GM18873 (cell line): ENCODE data around the gene SF1.
"Not testable (repeated sequence)": the region's sequence is repeated elsewhere in the genome, so short reads cannot be mapped to it uniquely, and the experiment has no call there.

Source experiments
- ATAC-seq: cut with Tn5 transposase; IDR thresholded peaks from one replicate; pipeline ENCODE4 v1.9.1; 2021; ENCODE audit warnings: mild to moderate bottlenecking, moderate library complexity, moderate number of reproducible peaks; ENCODE audit not compliant: unreplicated experiment, low FRiP score

Gene SF1

DNA sequence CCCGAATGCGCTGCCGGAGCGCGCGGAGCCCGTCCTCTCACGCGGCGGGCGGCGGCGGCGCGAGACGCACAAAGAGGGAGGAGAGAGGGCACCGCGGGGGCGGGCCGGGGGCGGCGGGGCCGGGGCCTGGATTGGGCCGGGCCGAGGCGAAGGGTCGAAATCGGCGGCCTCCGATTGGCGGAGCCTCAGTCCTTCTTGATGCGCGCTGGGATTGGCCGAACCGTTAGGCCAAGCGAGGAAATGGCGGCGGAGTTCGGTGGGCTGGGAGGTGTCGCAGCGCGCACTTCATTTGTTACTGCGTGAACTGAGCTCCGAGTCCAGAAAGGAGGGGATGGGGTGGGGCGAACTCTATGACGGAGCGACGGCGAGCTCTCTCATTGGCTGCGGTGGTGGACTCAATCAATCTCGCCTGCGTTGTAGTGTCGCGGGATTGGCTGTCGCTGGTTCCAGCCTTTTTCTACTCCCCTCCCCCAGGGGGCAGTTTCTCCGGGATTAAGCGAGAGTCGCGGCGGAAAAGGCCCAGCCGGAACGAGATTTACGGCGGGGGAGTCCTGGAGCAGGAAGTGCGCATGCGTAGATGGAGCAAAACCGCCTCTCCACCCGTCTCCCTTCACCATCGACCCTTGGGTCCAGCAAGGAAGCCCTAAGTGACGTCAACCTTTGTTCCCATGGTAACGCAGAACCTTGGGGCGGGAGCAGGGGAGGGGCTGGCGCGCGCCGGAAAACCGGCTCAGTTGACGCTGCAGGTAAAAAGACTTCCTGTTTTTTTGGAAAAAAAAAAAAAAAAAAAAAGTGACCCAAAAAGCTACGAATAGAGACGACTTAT is at the start of gene SF1:
SF1 (minus strand) TSS at position 70 of the 826 bp plus-strand sequence. CDS start 150 bp downstream, outside the sequence.
- peak; percentile 80 for ATAC-seq

DNA sequence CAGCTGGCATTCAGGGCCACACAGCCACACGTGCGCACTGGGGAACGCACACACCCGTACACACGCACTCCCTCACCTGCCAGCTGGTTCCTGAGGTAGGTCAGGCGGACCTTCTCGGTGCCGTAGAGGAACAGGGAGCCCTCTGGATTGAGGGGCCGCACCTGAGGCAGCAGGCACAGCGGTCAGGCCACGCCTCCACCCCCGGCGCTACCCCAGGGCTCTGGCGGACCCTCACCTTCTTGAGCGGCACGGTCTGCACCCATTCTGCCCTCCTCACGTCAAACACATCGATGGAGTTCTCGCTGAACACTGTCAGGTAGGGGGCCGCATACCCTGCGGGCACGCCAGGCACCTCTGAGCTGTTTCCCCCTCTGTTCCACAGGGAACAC is 49.1 kb upstream of the SF1 start:
- ATAC-seq: no peak

DNA sequence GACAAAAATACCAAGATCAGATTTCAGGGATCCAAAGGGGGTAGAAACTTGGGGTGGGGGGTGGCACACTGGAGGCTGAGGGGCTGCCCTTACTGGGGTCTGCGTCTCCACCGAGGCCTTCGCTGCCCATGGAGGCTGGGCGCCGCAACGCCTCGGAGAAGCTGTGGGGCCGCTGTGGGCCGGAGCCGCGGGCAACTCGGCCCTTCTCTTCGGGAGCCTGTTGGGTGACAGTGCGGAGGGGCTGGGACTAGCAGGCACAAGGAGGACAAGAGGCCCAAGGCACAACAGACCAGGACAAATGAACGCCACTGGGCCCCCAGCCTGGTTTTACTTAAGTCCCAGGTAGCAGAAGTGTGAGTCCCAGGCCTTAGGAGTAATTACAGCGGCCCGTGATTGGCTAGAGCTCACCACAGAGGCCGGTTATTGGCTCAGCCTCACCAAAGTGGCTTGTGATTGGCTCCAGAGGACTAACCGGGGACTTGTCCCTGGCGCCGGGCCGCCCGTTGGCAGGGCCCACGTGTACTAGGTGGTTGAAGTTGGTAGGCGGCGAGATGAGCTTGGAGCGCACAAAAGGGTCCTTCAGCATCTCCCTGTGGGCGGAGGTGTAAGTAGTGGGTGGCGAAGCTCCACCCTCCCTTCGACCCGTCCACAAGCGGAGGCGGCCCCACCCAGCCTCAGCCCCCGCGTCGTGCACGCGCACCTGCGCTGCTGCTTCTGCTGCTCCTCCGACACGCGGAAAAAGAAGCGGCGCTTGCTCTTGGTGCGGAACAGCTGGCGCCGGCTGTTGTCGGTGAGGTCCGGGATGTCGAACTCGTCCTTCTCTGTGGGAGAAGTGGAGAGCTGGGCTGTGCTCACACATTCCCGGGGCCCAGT is 48.5 kb upstream of the SF1 start:
- no peak for ATAC-seq

- no peak for ATAC-seq
These were observed 47.7 kb upstream of the SF1 start for GRCh38 chr11:64826062-64826461.

- no peak for ATAC-seq
These were observed 45.3 kb upstream of the SF1 start for GRCh38 chr11:64823568-64824119.

GRCh38 chr11:64817476-64817875 is 39.1 kb upstream of the SF1 start:
- ATAC-seq: no peak

GRCh38 chr11:64815433-64815832 is 37.1 kb upstream of the SF1 start:
- ATAC-seq: not testable (repeated sequence)

DNA sequence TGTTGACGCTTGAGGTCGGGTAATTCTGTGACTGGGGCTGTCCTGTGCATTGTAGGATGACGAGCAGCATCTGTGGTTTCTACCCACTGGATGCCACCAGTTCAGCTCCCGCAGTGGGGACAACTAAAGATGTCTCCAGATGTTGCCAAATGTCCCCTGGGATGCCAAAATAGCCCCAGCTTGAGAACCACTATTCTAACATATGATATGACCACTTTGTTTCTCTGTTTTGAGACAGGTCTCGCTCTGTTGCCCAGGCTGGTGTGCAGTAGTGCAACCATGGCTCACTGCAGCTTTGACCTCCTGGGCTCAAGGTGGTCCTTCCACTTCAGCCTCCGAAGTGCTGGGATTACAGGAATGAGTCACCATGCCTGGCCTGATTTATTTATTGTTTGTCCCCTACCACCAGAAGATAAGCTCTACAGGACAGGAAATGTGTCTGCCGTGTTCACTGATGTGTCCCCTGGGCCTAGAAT is 36.4 kb upstream of the SF1 start:
- peak; percentile 40 for ATAC-seq

DNA sequence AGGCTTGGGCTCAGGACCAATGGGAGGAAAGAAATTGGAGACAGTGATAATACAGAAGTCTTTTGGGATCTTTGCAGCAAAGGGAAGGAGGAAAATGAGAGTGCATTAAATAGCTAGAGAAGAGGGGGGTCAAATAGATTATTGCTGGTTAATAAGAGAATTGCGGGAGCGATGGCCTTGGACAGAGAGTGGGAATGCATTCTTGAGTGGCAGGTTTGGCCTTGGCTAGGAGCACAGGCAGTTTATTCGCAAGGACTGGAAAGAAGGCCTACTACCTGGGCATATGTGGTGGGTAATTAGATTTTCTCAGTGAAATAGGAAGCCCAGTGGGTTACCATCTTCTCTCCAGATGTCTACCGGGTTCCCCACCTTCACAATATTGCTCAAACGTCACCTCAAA is 35.5 kb upstream of the SF1 start:
- no peak for ATAC-seq

DNA sequence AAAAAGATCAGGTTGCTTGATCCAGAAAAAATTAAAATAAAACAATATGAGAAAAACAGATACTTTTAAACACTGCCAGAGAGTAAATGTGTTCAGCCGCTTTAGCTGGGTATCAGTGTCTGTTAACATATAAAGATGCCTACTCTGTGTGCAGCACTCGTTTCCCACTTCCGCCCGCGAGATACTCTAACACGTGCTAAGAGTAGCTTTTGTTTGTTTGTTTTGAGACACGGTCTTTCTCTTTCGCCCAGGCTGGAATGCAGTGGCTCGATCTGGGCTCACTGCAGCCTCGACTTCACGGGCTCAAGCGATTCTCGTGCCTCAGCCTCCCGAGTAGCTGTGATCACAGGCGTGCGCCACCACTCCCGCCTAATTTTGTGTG is 32.5 kb upstream of the SF1 start:
- no peak for ATAC-seq

GRCh38 chr11:64810271-64810890 is 32.0 kb upstream of the SF1 start, which contains the start of gene MEN1:
TSS of gene MEN1 (minus strand) at chr11:64810551. CDS start at chr11:64810109, 442 bp downstream.
- ATAC-seq: peak; percentile 48

DNA sequence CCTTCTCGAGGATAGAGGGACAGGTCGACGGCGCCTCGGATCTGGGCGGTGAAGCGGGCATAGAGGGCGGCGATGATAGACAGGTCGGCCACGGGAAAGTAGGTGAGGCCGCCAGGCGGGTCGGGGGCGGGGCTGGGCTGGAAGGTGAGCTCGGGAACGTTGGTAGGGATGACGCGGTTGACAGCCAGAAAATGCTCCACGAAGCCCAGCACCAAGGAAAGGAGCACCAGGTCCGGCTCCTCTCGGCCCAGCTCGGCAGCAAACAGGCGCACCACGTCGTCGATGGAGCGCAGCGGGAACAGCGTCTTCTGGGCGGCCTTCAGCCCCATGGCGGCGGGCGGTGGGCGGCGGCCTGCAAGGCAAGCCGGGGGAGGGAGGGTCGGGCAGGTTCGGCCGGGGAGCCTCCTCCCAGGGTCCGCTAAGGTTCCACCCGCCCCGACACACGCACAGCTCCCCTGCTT is 31.5 kb upstream of the SF1 start:
- ATAC-seq: no peak

GRCh38 chr11:64805481-64805880 is 27.1 kb upstream of the SF1 start:
- no peak for ATAC-seq

- no peak for ATAC-seq
These were observed 26.2 kb upstream of the SF1 start for GRCh38 chr11:64804346-64805210.

GRCh38 chr11:64803846-64804345 is 25.6 kb upstream of the SF1 start:
- ATAC-seq: no peak

GRCh38 chr11:64803158-64803845 is 25.0 kb upstream of the SF1 start, which contains the start of gene MAP4K2:
TSS of gene MAP4K2 (minus strand) at chr11:64803214. CDS start at chr11:64803149, 65 bp downstream.
- ATAC-seq: no peak

GRCh38 chr11:64802370-64803157 is 24.2 kb upstream of the SF1 start:
- no peak for ATAC-seq
